Stimulated activated CD4-positive, alpha-beta T cell treated with anti-CD3 and anti-CD28 coated beads, Interleukin-2, amount 100 ng/mL, for 4 hours (primary cell): Measurements from ENCODE around the gene MROH7.
"Not testable (repeated sequence)": the region's sequence is repeated elsewhere in the genome, so short reads cannot be mapped to it uniquely, and the experiment has no call there.

Source experiments
- DNase-seq: peaks from one replicate; pipeline ENCODE4 v3.0.0-alpha.2; 2020; ENCODE audit warnings: low read depth

Gene MROH7

GRCh38 chr1:54610048-54610447 is 31.5 kb upstream of the MROH7 start:
- no peak for DNase-seq

GRCh38 chr1:54610601-54611580 is 30.7 kb upstream of the MROH7 start:
- DNase-seq: no peak

- no peak for DNase-seq
Observed at GRCh38 chr1:54611621-54612020, 30.0 kb upstream of the MROH7 start.

- DNase-seq: no peak
Observed at GRCh38 chr1:54614024-54614423, 27.6 kb upstream of the MROH7 start.

- no peak for DNase-seq
Observed at GRCh38 chr1:54614563-54614962, 27.0 kb upstream of the MROH7 start.

- DNase-seq: no peak
Observed at GRCh38 chr1:54615531-54616279, 25.9 kb upstream of the MROH7 start.

GRCh38 chr1:54619749-54620148 is 21.8 kb upstream of the MROH7 start:
- no peak for DNase-seq

- DNase-seq: no peak
Observed at GRCh38 chr1:54623216-54624007, 18.2 kb upstream of the MROH7 start, which contains the start of gene FAM151A. Gene FAM151A, minus strand, starts transcription at chr1:54623525. Its CDS starts 130 bp downstream, at chr1:54623395.

GRCh38 chr1:54624466-54625464 is 16.8 kb upstream of the MROH7 start:
- no peak for DNase-seq

- DNase-seq: no peak
Observed at GRCh38 chr1:54627196-54627595, 14.4 kb upstream of the MROH7 start.

GRCh38 chr1:54635804-54636203 is 5.8 kb upstream of the MROH7 start:
- DNase-seq: not testable (repeated sequence)

- DNase-seq: not testable (repeated sequence)
Observed at GRCh38 chr1:54636461-54637446, 4.8 kb upstream of the MROH7 start.

GRCh38 chr1:54640361-54640760 is 1.2 kb upstream of the MROH7 start:
- DNase-seq: no peak

GRCh38 chr1:54643736-54644135 is 2.1 kb downstream of the MROH7 start:
- no peak for DNase-seq

GRCh38 chr1:54645806-54646676 is 4.5 kb downstream of the MROH7 start:
- DNase-seq: no peak

- no peak for DNase-seq
Observed at GRCh38 chr1:54649130-54649898, 7.7 kb downstream of the MROH7 start.

GRCh38 chr1:54649921-54650320 is 8.3 kb downstream of the MROH7 start:
- DNase-seq: no peak

- no peak for DNase-seq
Observed at GRCh38 chr1:54650417-54650816, 8.8 kb downstream of the MROH7 start.
